22Rv1 (cell line): ENCODE data around the gene FAM174A.

ENCODE experiments used
- CTCF ChIP-seq: fragments of 450-650 bp; IDR thresholded peaks from 2 replicates; pipeline ENCODE4 v1.5.1; 2017; ENCODE audit warnings: mild to moderate bottlenecking
- ZFX ChIP-seq: fragments of 450-650 bp; IDR thresholded peaks from 2 replicates; pipeline ENCODE4 v1.6.1; 2017; ENCODE audit warnings: antibody characterized with exemption, borderline replicate concordance

- TF ChIP-seq CTCF, result no peak
- no peak for TF ChIP-seq ZFX
These were observed 27.6 kb downstream of the FAM174A start for GRCh38 chr5:100562821-100563220.
